Measurements from ENCODE around the gene ATF6B.

DNA sequence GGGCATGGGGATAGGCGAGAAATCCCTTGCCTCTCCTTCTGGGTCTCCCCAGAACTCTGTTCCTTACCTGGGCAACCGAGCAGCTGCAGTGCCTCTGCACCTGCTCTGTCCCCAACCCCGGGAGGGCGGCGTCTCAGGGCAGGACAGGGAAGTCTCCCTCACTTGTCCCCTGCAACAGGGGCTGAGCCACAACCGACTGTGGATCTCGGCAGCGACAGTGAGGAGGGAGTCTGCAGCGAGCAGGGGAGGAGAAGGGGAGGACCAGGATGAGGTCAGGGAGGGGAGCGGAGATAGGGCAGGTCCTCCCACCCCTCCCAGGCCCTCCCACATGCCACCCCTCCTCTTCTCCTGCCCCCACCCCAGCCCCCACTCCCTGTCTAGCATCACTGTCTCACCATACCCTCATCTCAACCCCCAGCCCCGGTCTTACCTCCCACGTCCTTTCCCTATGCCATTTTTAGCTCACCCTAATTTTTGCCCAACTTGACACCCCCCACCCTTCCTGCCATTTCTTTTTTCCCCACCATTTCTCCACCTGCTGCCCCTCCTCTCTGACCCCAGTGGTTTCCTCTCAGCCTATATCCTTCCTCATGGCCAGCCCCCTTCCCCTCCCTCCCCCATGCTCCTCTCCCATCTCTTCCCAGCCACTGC lies 18.8 kb downstream of the ATF6B start, which contains the start of gene TNXB:
- TF ChIP-seq POLR2A (IDR thresholded peaks at IDR 0.05; ENCODE audit: low read depth, low read length), result no peak
- TF ChIP-seq POLR2AphosphoS5 (IDR thresholded peaks at IDR 0.05; ENCODE audit: low read depth, low read length), result no peak
